Measurements from ENCODE around the gene FADS1. TPM values are rescaled to one million over a fixed set of nuclear protein-coding genes. Genes with fewer than 3 reads are reported as not detected.
A peak's percentile ranks its signal among the peaks of the same experiment; 100 is the strongest.

FADS1 gene
- total RNA-seq, 1 experiment from 2014 or later, result 105 TPM

DNA sequence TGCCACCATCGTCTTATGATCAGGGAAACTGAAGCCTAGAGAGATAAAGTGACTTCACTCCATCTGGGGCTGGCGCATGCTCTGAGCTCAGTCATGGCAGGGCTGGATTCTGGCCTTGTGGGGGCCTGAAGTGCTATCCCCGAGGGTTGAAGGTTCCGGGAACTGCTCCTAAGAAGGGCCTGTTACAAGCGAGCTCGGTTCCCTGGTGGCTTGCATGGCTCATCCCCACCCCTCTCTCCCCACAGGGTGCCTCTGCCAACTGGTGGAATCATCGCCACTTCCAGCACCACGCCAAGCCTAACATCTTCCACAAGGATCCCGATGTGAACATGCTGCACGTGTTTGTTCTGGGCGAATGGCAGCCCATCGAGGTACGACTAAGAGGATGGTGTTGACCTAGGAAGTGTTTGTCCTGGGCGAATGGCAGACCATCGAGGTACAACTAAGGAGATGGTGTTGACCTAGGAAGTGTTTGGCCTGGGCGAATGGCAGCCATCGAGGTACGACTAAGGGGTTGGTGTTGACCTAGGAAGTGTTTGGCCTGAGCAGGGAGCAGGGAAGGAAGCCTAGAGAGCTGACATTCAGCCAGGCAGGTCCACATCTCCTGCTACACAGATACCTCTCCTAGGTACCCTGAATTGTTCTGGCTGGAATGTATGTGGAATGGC is 31.2 kb upstream of the FADS1 start:
- ChIA-PET CTCF (interaction anchor here (1.6 kb wide), 1 partner anchor 51 kb away, joined by 4 read pairs; no protein-coding TSS in a partner anchor), POLR2A (interaction anchor here (0.6 to 0.7 kb wide), 2 partner anchors 20 to 138 kb away, joined by 3 to 4 read pairs; no protein-coding TSS in a partner anchor)
- Mint-ChIP-seq H3K27ac (peak overlapping the region; percentile 83), H3K36me3 (peaks cover 84% of the 10 kb centered on the region), H3K4me3 (no peak overlapping the region), H3K9me3 (no peaks in the 10 kb centered on the region), H3K27me3 (ENCODE audit: low read depth) (no peaks in the 10 kb centered on the region), H3K4me1 (peaks cover 3% of the 10 kb centered on the region; the same call in 1 of the 2 replicates)
- ATAC-seq (no peak), DNase-seq (ENCODE audit: low spot score) (no peak)
- TF ChIP-seq NFYB (CRISPR knock-in tag; conservative IDR thresholded peaks at IDR 0.05; ENCODE audit: low read depth), result no peak
- TF ChIP-seq RORB (CRISPR knock-in tag; IDR thresholded peaks at IDR 0.05), result no peak
- TF ChIP-seq, protein P1, sequence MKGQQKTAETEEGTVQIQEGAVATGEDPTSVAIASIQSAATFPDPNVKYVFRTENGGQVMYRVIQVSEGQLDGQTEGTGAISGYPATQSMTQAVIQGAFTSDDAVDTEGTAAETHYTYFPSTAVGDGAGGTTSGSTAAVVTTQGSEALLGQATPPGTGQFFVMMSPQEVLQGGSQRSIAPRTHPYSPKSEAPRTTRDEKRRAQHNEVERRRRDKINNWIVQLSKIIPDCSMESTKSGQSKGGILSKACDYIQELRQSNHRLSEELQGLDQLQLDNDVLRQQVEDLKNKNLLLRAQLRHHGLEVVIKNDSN (CRISPR knock-in tag; IDR thresholded peaks at IDR 0.05), result no peak
- no peak for TF ChIP-seq IRF1 (CRISPR knock-in tag; IDR thresholded peaks at IDR 0.05)
- TF ChIP-seq TEAD4 (CRISPR knock-in tag; IDR thresholded peaks at IDR 0.05), result no peak
- TF ChIP-seq, protein P2, sequence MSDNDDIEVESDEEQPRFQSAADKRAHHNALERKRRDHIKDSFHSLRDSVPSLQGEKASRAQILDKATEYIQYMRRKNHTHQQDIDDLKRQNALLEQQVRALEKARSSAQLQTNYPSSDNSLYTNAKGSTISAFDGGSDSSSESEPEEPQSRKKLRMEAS (CRISPR knock-in tag; IDR thresholded peaks at IDR 0.05), result no peak
- TF ChIP-seq, protein P3, sequence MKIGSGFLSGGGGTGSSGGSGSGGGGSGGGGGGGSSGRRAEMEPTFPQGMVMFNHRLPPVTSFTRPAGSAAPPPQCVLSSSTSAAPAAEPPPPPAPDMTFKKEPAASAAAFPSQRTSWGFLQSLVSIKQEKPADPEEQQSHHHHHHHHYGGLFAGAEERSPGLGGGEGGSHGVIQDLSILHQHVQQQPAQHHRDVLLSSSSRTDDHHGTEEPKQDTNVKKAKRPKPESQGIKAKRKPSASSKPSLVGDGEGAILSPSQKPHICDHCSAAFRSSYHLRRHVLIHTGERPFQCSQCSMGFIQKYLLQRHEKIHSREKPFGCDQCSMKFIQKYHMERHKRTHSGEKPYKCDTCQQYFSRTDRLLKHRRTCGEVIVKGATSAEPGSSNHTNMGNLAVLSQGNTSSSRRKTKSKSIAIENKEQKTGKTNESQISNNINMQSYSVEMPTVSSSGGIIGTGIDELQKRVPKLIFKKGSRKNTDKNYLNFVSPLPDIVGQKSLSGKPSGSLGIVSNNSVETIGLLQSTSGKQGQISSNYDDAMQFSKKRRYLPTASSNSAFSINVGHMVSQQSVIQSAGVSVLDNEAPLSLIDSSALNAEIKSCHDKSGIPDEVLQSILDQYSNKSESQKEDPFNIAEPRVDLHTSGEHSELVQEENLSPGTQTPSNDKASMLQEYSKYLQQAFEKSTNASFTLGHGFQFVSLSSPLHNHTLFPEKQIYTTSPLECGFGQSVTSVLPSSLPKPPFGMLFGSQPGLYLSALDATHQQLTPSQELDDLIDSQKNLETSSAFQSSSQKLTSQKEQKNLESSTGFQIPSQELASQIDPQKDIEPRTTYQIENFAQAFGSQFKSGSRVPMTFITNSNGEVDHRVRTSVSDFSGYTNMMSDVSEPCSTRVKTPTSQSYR (CRISPR knock-in tag; IDR thresholded peaks at IDR 0.05), result no peak
- TF ChIP-seq NR3C1 (CRISPR knock-in tag; conservative IDR thresholded peaks at IDR 0.05; ENCODE audit: low read depth), result no peak
- no peak for TF ChIP-seq TEAD1 (CRISPR knock-in tag; IDR thresholded peaks at IDR 0.05)
- no peak for TF ChIP-seq ZNF416 (CRISPR knock-in tag; IDR thresholded peaks at IDR 0.05)
- TF ChIP-seq, protein P4, sequence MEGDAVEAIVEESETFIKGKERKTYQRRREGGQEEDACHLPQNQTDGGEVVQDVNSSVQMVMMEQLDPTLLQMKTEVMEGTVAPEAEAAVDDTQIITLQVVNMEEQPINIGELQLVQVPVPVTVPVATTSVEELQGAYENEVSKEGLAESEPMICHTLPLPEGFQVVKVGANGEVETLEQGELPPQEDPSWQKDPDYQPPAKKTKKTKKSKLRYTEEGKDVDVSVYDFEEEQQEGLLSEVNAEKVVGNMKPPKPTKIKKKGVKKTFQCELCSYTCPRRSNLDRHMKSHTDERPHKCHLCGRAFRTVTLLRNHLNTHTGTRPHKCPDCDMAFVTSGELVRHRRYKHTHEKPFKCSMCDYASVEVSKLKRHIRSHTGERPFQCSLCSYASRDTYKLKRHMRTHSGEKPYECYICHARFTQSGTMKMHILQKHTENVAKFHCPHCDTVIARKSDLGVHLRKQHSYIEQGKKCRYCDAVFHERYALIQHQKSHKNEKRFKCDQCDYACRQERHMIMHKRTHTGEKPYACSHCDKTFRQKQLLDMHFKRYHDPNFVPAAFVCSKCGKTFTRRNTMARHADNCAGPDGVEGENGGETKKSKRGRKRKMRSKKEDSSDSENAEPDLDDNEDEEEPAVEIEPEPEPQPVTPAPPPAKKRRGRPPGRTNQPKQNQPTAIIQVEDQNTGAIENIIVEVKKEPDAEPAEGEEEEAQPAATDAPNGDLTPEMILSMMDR (IDR thresholded peaks at IDR 0.05), result no peak
- TF ChIP-seq, protein P5, sequence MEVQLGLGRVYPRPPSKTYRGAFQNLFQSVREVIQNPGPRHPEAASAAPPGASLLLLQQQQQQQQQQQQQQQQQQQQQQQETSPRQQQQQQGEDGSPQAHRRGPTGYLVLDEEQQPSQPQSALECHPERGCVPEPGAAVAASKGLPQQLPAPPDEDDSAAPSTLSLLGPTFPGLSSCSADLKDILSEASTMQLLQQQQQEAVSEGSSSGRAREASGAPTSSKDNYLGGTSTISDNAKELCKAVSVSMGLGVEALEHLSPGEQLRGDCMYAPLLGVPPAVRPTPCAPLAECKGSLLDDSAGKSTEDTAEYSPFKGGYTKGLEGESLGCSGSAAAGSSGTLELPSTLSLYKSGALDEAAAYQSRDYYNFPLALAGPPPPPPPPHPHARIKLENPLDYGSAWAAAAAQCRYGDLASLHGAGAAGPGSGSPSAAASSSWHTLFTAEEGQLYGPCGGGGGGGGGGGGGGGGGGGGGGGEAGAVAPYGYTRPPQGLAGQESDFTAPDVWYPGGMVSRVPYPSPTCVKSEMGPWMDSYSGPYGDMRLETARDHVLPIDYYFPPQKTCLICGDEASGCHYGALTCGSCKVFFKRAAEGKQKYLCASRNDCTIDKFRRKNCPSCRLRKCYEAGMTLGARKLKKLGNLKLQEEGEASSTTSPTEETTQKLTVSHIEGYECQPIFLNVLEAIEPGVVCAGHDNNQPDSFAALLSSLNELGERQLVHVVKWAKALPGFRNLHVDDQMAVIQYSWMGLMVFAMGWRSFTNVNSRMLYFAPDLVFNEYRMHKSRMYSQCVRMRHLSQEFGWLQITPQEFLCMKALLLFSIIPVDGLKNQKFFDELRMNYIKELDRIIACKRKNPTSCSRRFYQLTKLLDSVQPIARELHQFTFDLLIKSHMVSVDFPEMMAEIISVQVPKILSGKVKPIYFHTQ (CRISPR knock-in tag; IDR thresholded peaks at IDR 0.05), result no peak

GRCh38 chr11:61846362-61847020 is 29.7 kb upstream of the FADS1 start:
- ATAC-seq (no peak), DNase-seq (ENCODE audit: low spot score) (no peak)
- CTCF ChIA-PET, result interaction anchor here (0.6 to 1.2 kb wide), 3 partner anchors 49 to 288 kb away, joined by 3 to 7 read pairs (median 4); no protein-coding TSS in a partner anchor
- H3K4me3 Mint-ChIP-seq, result no peak overlapping the region
- no peaks in the 10 kb centered on the region for H3K9me3 Mint-ChIP-seq
- H3K27me3 Mint-ChIP-seq (ENCODE audit: low read depth), result no peaks in the 10 kb centered on the region
- peaks cover 87% of the 10 kb centered on the region for H3K36me3 Mint-ChIP-seq
- peaks cover 3% of the 10 kb centered on the region; the same call in 1 of the 2 replicates for H3K4me1 Mint-ChIP-seq
- POLR2A ChIA-PET, result no interaction called here
- peak overlapping the region; percentile 63; the same call in 1 of the 2 replicates for H3K27ac Mint-ChIP-seq
- TF ChIP-seq, protein P6, sequence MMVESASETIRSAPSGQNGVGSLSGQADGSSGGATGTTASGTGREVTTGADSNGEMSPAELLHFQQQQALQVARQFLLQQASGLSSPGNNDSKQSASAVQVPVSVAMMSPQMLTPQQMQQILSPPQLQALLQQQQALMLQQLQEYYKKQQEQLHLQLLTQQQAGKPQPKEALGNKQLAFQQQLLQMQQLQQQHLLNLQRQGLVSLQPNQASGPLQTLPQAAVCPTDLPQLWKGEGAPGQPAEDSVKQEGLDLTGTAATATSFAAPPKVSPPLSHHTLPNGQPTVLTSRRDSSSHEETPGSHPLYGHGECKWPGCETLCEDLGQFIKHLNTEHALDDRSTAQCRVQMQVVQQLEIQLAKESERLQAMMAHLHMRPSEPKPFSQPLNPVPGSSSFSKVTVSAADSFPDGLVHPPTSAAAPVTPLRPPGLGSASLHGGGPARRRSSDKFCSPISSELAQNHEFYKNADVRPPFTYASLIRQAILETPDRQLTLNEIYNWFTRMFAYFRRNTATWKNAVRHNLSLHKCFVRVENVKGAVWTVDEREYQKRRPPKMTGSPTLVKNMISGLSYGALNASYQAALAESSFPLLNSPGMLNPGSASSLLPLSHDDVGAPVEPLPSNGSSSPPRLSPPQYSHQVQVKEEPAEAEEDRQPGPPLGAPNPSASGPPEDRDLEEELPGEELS (CRISPR knock-in tag; IDR thresholded peaks at IDR 0.05), result no peak
- TF ChIP-seq RELA (CRISPR knock-in tag; IDR thresholded peaks at IDR 0.05; ENCODE audit: borderline replicate concordance) (no peak), RORB (CRISPR knock-in tag; IDR thresholded peaks at IDR 0.05) (no peak), ZNF396 (CRISPR knock-in tag; IDR thresholded peaks at IDR 0.05; ENCODE audit: borderline replicate concordance) (no peak), IRF1 (CRISPR knock-in tag; IDR thresholded peaks at IDR 0.05) (no peak)
- TF ChIP-seq, protein P7, sequence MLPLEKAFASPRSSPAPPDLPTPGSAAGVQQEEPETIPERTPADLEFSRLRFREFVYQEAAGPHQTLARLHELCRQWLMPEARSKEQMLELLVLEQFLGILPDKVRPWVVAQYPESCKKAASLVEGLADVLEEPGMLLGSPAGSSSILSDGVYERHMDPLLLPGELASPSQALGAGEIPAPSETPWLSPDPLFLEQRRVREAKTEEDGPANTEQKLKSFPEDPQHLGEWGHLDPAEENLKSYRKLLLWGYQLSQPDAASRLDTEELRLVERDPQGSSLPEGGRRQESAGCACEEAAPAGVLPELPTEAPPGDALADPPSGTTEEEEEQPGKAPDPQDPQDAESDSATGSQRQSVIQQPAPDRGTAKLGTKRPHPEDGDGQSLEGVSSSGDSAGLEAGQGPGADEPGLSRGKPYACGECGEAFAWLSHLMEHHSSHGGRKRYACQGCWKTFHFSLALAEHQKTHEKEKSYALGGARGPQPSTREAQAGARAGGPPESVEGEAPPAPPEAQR (CRISPR knock-in tag; IDR thresholded peaks at IDR 0.05), result no peak
- TF ChIP-seq, protein P8, sequence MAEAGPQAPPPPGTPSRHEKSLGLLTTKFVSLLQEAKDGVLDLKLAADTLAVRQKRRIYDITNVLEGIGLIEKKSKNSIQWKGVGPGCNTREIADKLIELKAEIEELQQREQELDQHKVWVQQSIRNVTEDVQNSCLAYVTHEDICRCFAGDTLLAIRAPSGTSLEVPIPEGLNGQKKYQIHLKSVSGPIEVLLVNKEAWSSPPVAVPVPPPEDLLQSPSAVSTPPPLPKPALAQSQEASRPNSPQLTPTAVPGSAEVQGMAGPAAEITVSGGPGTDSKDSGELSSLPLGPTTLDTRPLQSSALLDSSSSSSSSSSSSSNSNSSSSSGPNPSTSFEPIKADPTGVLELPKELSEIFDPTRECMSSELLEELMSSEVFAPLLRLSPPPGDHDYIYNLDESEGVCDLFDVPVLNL (CRISPR knock-in tag; IDR thresholded peaks at IDR 0.05; ENCODE audit: borderline replicate concordance, low read depth), result no peak
